Stimulated activated CD8-positive, alpha-beta memory T cell treated with anti-CD3 and anti-CD28 coated beads, Interleukin-15, amount 100 ng/mL, for 1 hour (primary cell): Measurements from ENCODE around the gene KCNJ12.
"Not testable (repeated sequence)": the region's sequence is repeated elsewhere in the genome, so short reads cannot be mapped to it uniquely, and the experiment has no call there.

ENCODE experiments used
- DNase-seq: peaks from one replicate; pipeline ENCODE4 v3.0.0-alpha.2; 2020; ENCODE audit warnings: low read depth

The KCNJ12 gene

GRCh38 chr17:21422311-21423189 lies 46.4 kb downstream of the KCNJ12 start:
- DNase-seq, result not testable (repeated sequence)

- DNase-seq, result not testable (repeated sequence)
Observed at GRCh38 chr17:21423190-21423493, 47.0 kb downstream of the KCNJ12 start.

- DNase-seq, result not testable (repeated sequence)
Observed at GRCh38 chr17:21424697-21425096, 48.5 kb downstream of the KCNJ12 start.

GRCh38 chr17:21425321-21425720 lies 49.2 kb downstream of the KCNJ12 start:
- DNase-seq, result no peak

- DNase-seq, result no peak
Observed at GRCh38 chr17:21425736-21426135, 49.6 kb downstream of the KCNJ12 start.

GRCh38 chr17:21426246-21426645 lies 50.1 kb downstream of the KCNJ12 start:
- not testable (repeated sequence) for DNase-seq

GRCh38 chr17:21426876-21427275 lies 50.7 kb downstream of the KCNJ12 start:
- DNase-seq, result not testable (repeated sequence)

- not testable (repeated sequence) for DNase-seq
Observed at GRCh38 chr17:21427727-21428126, 51.6 kb downstream of the KCNJ12 start.

GRCh38 chr17:21428752-21429424 lies 52.7 kb downstream of the KCNJ12 start:
- not testable (repeated sequence) for DNase-seq

GRCh38 chr17:21429921-21430628 lies 53.9 kb downstream of the KCNJ12 start:
- not testable (repeated sequence) for DNase-seq

GRCh38 chr17:21433971-21434370 lies 57.8 kb downstream of the KCNJ12 start:
- DNase-seq, result not testable (repeated sequence)

GRCh38 chr17:21434976-21435375 lies 58.8 kb downstream of the KCNJ12 start:
- DNase-seq, result not testable (repeated sequence)

GRCh38 chr17:21436481-21436880 lies 60.3 kb downstream of the KCNJ12 start:
- DNase-seq, result not testable (repeated sequence)

GRCh38 chr17:21436883-21437836 lies 61.0 kb downstream of the KCNJ12 start:
- DNase-seq, result not testable (repeated sequence)

GRCh38 chr17:21438316-21439014 lies 62.3 kb downstream of the KCNJ12 start:
- DNase-seq, result not testable (repeated sequence)

- DNase-seq, result not testable (repeated sequence)
Observed at GRCh38 chr17:21439015-21439336, 62.8 kb downstream of the KCNJ12 start.

- DNase-seq, result no peak
Observed at GRCh38 chr17:21445091-21445650, 69.0 kb downstream of the KCNJ12 start.

- not testable (repeated sequence) for DNase-seq
Observed at GRCh38 chr17:21447552-21447951, 71.4 kb downstream of the KCNJ12 start.

- DNase-seq, result not testable (repeated sequence)
Observed at GRCh38 chr17:21449891-21450290, 73.7 kb downstream of the KCNJ12 start.

GRCh38 chr17:21451975-21452374 lies 75.8 kb downstream of the KCNJ12 start:
- no peak for DNase-seq
